Gastroesophageal sphincter (tissue), 4 donors: ENCODE data around the gene LNPK. TPM values are rescaled to one million over a fixed set of nuclear protein-coding genes. Genes with fewer than 3 reads are reported as not detected.

ENCODE experiments used
- ATAC-seq: fragments of 150-250 bp; one replicate; pipeline ENCODE4 v1.9.1; 2016; ENCODE audit warnings: mild to moderate bottlenecking, moderate library complexity
- H3K27ac ChIP-seq, 4 donors: fragments of 200-600 bp; sonication (generic) in 3 of 4; 1 replicate in 3 of 4; 2 replicates in 1 of 4; pipeline ENCODE4 v1.5.1; 2016 to 2019
- H3K27me3 ChIP-seq: fragments of 200-600 bp; sonication (generic); one replicate; pipeline ENCODE4 v1.5.1; 2019
- H3K36me3 ChIP-seq, 2 donors: fragments of 200-600 bp; sonication (generic); one replicate each; pipeline ENCODE4 v1.5.1; 2019; ENCODE audit warnings: control low read depth in 1 of 2
- H3K4me1 ChIP-seq, 3 donors: fragments of 200-600 bp; sonication (generic); 1 replicate in 2 of 3; 2 replicates in 1 of 3; pipeline ENCODE4 v1.5.1; 2016 to 2019; ENCODE audit warnings: control low read depth in 2 of 3
- H3K4me3 ChIP-seq, 2 donors: fragments of 200-600 bp; sonication (generic); one replicate each; pipeline ENCODE4 v1.5.1; 2019; ENCODE audit warnings: mild to moderate bottlenecking in 1 of 2, moderate library complexity in 1 of 2
- H3K9me3 ChIP-seq, 3 donors: fragments of 200-600 bp; sonication (generic); one replicate each; pipeline ENCODE4 v1.5.1; 2017 to 2019; ENCODE audit warnings: control low read depth in 2 of 3
- CTCF ChIP-seq, 4 experiments: fragments of 200-600 bp in 2 of 4; fragments of 450-650 bp in 2 of 4; sonication (generic) in 1 of 4; IDR thresholded peaks; one replicate each; pipeline ENCODE4 v1.5.1; 2017 to 2019; ENCODE audit warnings: antibody characterized with exemption in 4 of 4, mild to moderate bottlenecking in 2 of 4, moderate library complexity in 2 of 4
- EP300 ChIP-seq: sonication (generic); formaldehyde crosslinking; IDR thresholded peaks from one replicate; pipeline ENCODE4 v1.6.1; 2017; ENCODE audit warnings: antibody characterized with exemption, mild to moderate bottlenecking
- POLR2A ChIP-seq, 2 donors: fragments of 450-650 bp; IDR thresholded peaks; one replicate each; pipeline ENCODE4 v1.6.1; 2017; ENCODE audit warnings: antibody characterized with exemption in 2 of 2, mild to moderate bottlenecking in 2 of 2, moderate library complexity in 1 of 2
- POLR2AphosphoS5 ChIP-seq: sonication (generic); formaldehyde crosslinking; IDR thresholded peaks from one replicate; pipeline ENCODE4 v1.6.1; 2017; ENCODE audit warnings: antibody characterized with exemption
- WGBS, 2 donors: methylation state at CpG; one replicate each; pipeline ENCODE4 v1.1.5; 2018; ENCODE audit warnings: low coverage in 1 of 2; 5-methylcytosine and 5-hydroxymethylcytosine counted together
- total RNA-seq, 4 donors: library from RNA; depleted of rRNA; stranded (reverse); fragments of >200 nt; gene quantifications; one replicate each; pipeline ENCODE4 v1.1.0, GENCODE V29; 2016

LNPK gene
- total RNA-seq, 4 donors from 2014 or later: 13.9 to 18.4 (median 15.1) TPM

- H3K27me3 ChIP-seq: no peaks in the 10 kb centered on the region
- no peak for ATAC-seq
- no peaks in the 10 kb centered on the region for H3K4me1 ChIP-seq
- H3K4me3 ChIP-seq: no peak overlapping the region
- TF ChIP-seq CTCF (IDR thresholded peaks at IDR 0.05) (no peak), POLR2AphosphoS5 (no peak), POLR2A (IDR thresholded peaks at IDR 0.05) (no peak), EP300 (no peak)
- peaks cover 0 to 36% of the 10 kb centered on the region in 2 donors for H3K36me3 ChIP-seq
- H3K27ac ChIP-seq: no peak overlapping the region
- 40 to 100% methylated on average over 1 of the region's 1 CpG for WGBS, 2 donors
- H3K9me3 ChIP-seq: no peaks in the 10 kb centered on the region
These were observed 71.6 kb downstream of the LNPK start for GRCh38 chr2:175930504-175930903.

- no peaks in the 10 kb centered on the region for H3K27me3 ChIP-seq
- no peak for TF ChIP-seq CTCF (IDR thresholded peaks at IDR 0.05)
- TF ChIP-seq EP300: no peak
- TF ChIP-seq POLR2A (IDR thresholded peaks at IDR 0.05): no peak
- no peak for TF ChIP-seq POLR2AphosphoS5
These were observed 72.2 kb downstream of the LNPK start for GRCh38 chr2:175929850-175930249.

GRCh38 chr2:175926272-175926671, 75.8 kb downstream of the LNPK start:
- TF ChIP-seq POLR2AphosphoS5 (no peak), EP300 (no peak), POLR2A (IDR thresholded peaks at IDR 0.05) (no peak), CTCF (IDR thresholded peaks at IDR 0.05) (no peak)
- WGBS, 2 donors: 86 to 90% methylated on average over 2 of the region's 2 CpGs
- ATAC-seq: no peak

More at GRCh38 chr2:175929850-175930249, 72.2 kb downstream of the LNPK start:
- 80 to 89% methylated on average over 5 of the region's 5 CpGs for WGBS, 2 donors
- peaks cover 0 to 32% of the 10 kb centered on the region in 2 donors for H3K36me3 ChIP-seq
- H3K4me3 ChIP-seq: no peak overlapping the region
- no peak for ATAC-seq
- no peaks in the 10 kb centered on the region for H3K9me3 ChIP-seq
- no peaks in the 10 kb centered on the region for H3K4me1 ChIP-seq
- no peak overlapping the region for H3K27ac ChIP-seq

GRCh38 chr2:175922160-175922559, 79.9 kb downstream of the LNPK start:
- 90 to 100% methylated on average over 2 of the region's 2 CpGs for WGBS, 2 donors
- Histone ChIP-seq H3K27ac (no peak overlapping the region), H3K4me3 (no peak overlapping the region), H3K4me1 (no peaks in the 10 kb centered on the region), H3K27me3 (no peaks in the 10 kb centered on the region), H3K36me3 (peaks cover 0 to 12% of the 10 kb centered on the region in 2 donors), H3K9me3 (no peaks in the 10 kb centered on the region)
- ATAC-seq: no peak
- TF ChIP-seq POLR2A (IDR thresholded peaks at IDR 0.05) (no peak), CTCF (IDR thresholded peaks at IDR 0.05) (no peak), POLR2AphosphoS5 (no peak), EP300 (no peak)

More at GRCh38 chr2:175926272-175926671, 75.8 kb downstream of the LNPK start:
- no peaks in the 10 kb centered on the region for H3K9me3 ChIP-seq
- no peaks in the 10 kb centered on the region for H3K4me1 ChIP-seq
- H3K27me3 ChIP-seq: no peaks in the 10 kb centered on the region
- H3K4me3 ChIP-seq: no peak overlapping the region
- peaks cover 0 to 28% of the 10 kb centered on the region in 2 donors for H3K36me3 ChIP-seq
- no peak overlapping the region for H3K27ac ChIP-seq

GRCh38 chr2:175918935-175919334, 83.1 kb downstream of the LNPK start:
- no peaks in the 10 kb centered on the region for H3K36me3 ChIP-seq
- peaks cover 7% of the 10 kb centered on the region for H3K27me3 ChIP-seq
- H3K9me3 ChIP-seq: no peaks in the 10 kb centered on the region
- no peak overlapping the region for H3K4me3 ChIP-seq
- TF ChIP-seq EP300: no peak
- H3K27ac ChIP-seq: no peak overlapping the region
- WGBS, 2 donors: 69 to 80% methylated on average over 3 of the region's 3 CpGs
- ATAC-seq: no peak
- no peaks in the 10 kb centered on the region for H3K4me1 ChIP-seq
